ENCODE results near the gene PGRMC2.

The PGRMC2 gene

GRCh38 chr4:128232719-128233118 lies 54.9 kb downstream of the PGRMC2 start:
- H3K4me3 ChIP-seq (ENCODE audit: low read depth, low read length): no peak overlapping the region
- H3K9me3 ChIP-seq (ENCODE audit: control insufficient read depth, insufficient read depth, low read length): no peaks in the 10 kb centered on the region
- H3K4me1 ChIP-seq (ENCODE audit: control insufficient read depth, insufficient read depth, low read length): no peaks in the 10 kb centered on the region
- no peaks in the 10 kb centered on the region for H3K27me3 ChIP-seq (ENCODE audit: control insufficient read depth, insufficient read depth, low read length)
- no peak overlapping the region for H3K9ac ChIP-seq (ENCODE audit: low read depth, low read length)
- peaks cover 2% of the 10 kb centered on the region for H3K36me3 ChIP-seq (ENCODE audit: control insufficient read depth, insufficient read depth, low read length)

- Histone ChIP-seq H3K36me3 (ENCODE audit: control insufficient read depth, insufficient read depth, low read length) (peaks cover 2% of the 10 kb centered on the region), H3K9ac (ENCODE audit: low read depth, low read length) (no peak overlapping the region), H3K27me3 (ENCODE audit: control insufficient read depth, insufficient read depth, low read length) (no peaks in the 10 kb centered on the region), H3K9me3 (ENCODE audit: control insufficient read depth, insufficient read depth, low read length) (no peaks in the 10 kb centered on the region), H3K4me1 (ENCODE audit: control insufficient read depth, insufficient read depth, low read length) (no peaks in the 10 kb centered on the region), H3K4me3 (ENCODE audit: low read depth, low read length) (no peak overlapping the region)
Measured at GRCh38 chr4:128228845-128229795, 58.5 kb downstream of the PGRMC2 start.

DNA sequence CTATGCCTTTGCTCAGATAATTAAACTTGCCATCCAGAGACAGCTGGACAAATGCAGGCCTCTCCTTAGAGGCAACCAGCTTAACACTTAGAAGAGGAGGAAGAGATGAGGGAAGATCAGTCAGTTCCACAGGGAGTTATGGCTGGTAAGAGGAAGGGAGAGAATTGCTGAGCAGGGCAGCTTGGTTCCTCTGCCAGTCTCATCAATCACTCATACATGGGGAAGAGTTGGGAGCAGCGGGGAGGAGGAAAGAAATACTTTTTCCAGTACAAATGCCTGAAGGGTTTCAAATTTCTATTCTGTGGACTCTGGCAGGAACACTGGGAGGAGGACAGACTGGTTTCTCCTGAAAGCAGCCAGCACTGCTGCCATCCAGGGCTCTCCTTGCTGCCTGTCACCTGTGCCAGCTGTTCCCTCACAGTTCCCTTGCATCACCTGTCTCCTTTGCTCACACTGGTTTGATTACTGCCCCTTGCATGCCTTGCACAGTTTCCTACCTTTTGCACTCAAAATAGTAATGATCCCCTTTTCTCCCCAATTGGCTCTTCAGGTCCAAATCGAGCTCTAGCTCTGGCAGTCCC lies 59.5 kb downstream of the PGRMC2 start:
- no peak overlapping the region for H3K9ac ChIP-seq (ENCODE audit: low read depth, low read length)
- no peaks in the 10 kb centered on the region for H3K4me1 ChIP-seq (ENCODE audit: control insufficient read depth, insufficient read depth, low read length)
- no peak overlapping the region for H3K4me3 ChIP-seq (ENCODE audit: low read depth, low read length)
- H3K27me3 ChIP-seq (ENCODE audit: control insufficient read depth, insufficient read depth, low read length): no peaks in the 10 kb centered on the region
- peaks cover 2% of the 10 kb centered on the region for H3K36me3 ChIP-seq (ENCODE audit: control insufficient read depth, insufficient read depth, low read length)
- H3K9me3 ChIP-seq (ENCODE audit: control insufficient read depth, insufficient read depth, low read length): no peaks in the 10 kb centered on the region

GRCh38 chr4:128225148-128225547 lies 62.5 kb downstream of the PGRMC2 start:
- no peaks in the 10 kb centered on the region for H3K27me3 ChIP-seq (ENCODE audit: control insufficient read depth, insufficient read depth, low read length)
- no peaks in the 10 kb centered on the region for H3K9me3 ChIP-seq (ENCODE audit: control insufficient read depth, insufficient read depth, low read length)
- H3K9ac ChIP-seq (ENCODE audit: low read depth, low read length): no peak overlapping the region
- H3K36me3 ChIP-seq (ENCODE audit: control insufficient read depth, insufficient read depth, low read length): peaks cover 2% of the 10 kb centered on the region
- no peak overlapping the region for H3K4me3 ChIP-seq (ENCODE audit: low read depth, low read length)
- H3K4me1 ChIP-seq (ENCODE audit: control insufficient read depth, insufficient read depth, low read length): no peaks in the 10 kb centered on the region

DNA sequence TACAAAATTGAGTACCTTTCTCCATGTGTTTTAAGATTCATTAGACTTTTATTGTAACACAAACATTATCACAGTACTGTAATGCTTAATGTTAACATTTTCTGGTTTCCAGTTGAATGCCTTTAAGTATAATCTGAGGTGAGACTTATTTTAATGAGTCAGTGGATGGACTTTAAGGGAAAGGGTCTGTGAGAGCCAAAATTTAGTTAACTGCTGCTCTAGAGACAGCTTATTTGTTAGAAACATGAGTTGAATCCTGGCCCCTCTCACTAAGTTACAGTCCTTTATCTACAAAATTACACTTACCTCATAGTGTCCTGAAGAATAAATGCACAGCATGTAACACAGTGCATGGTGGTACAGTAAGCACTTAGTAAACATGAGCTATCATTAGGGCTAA lies 66.0 kb downstream of the PGRMC2 start:
- H3K36me3 ChIP-seq (ENCODE audit: control insufficient read depth, insufficient read depth, low read length): no peaks in the 10 kb centered on the region
- H3K4me3 ChIP-seq (ENCODE audit: low read depth, low read length): no peak overlapping the region
- no peaks in the 10 kb centered on the region for H3K9me3 ChIP-seq (ENCODE audit: control insufficient read depth, insufficient read depth, low read length)
- no peaks in the 10 kb centered on the region for H3K27me3 ChIP-seq (ENCODE audit: control insufficient read depth, insufficient read depth, low read length)
- no peak overlapping the region for H3K9ac ChIP-seq (ENCODE audit: low read depth, low read length)
- H3K4me1 ChIP-seq (ENCODE audit: control insufficient read depth, insufficient read depth, low read length): no peaks in the 10 kb centered on the region

DNA sequence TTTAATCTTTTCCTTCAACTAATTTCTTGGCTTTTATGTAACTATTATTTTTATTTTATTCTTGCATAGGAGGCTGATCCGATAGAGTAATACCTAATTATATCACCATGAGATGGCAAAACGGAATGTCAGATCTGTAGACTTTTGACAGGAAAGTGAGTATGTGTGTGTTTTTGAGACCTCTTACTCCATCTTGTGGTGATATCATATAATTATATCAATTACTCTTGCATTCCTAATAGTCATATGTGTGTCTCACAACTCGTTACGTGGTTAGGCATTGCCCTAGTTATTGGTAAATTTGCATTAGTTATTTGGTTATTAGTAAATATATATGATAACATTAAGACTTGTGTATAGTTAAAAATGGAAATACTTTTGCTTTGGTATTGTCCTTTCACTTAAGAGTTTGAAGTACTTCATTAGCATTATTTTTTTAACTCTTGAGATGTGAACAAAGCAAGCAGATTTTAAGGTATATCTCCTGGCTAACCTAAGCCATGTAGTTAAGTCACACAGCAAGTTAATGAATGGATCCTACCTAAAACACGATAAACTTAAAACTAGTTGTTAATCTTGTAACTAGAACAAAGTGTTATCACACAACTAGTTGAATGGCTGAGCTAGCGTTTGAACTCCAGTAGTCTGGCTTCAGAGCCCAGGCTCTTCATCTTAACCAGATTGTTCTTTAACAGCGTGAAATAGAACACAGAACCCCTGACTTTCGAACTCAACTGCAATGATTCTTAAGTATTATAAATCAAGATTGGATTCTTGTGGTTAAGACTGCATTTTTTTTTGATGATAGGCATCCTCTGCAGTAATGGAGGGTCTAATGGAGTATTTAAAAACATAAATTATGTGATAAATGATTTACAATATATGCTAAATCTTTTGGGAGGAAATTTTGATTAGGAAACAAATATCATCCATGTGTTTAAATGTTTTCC lies 67.1 kb downstream of the PGRMC2 start:
- H3K4me1 ChIP-seq (ENCODE audit: control insufficient read depth, insufficient read depth, low read length): no peaks in the 10 kb centered on the region
- H3K9ac ChIP-seq (ENCODE audit: low read depth, low read length): no peak overlapping the region
- no peaks in the 10 kb centered on the region for H3K9me3 ChIP-seq (ENCODE audit: control insufficient read depth, insufficient read depth, low read length)
- H3K27me3 ChIP-seq (ENCODE audit: control insufficient read depth, insufficient read depth, low read length): no peaks in the 10 kb centered on the region
- no peak overlapping the region for H3K4me3 ChIP-seq (ENCODE audit: low read depth, low read length)
- H3K36me3 ChIP-seq (ENCODE audit: control insufficient read depth, insufficient read depth, low read length): no peaks in the 10 kb centered on the region
